K562 (cell line): ENCODE results near the gene CYB561A3.

Experiments
- EZH2 ChIP-seq: IDR thresholded peaks from 2 replicates; pipeline ENCODE4 v1.6.1; 2012; ENCODE audit warnings: low read depth, mild to moderate bottlenecking, inconsistent platforms, low read length, borderline replicate concordance
- NBN ChIP-seq: fragments of 450-650 bp; IDR thresholded peaks from 2 replicates; pipeline ENCODE4 v1.6.1; 2016; ENCODE audit warnings: low read depth, mild to moderate bottlenecking
- TF ChIP-seq, protein P1 (sequence below), 2 experiments: fragments of 450-650 bp; IDR thresholded peaks; 2 replicates each; pipeline ENCODE4 v1.6.1; 2016; ENCODE audit warnings: mild to moderate bottlenecking in 2 of 2, borderline replicate concordance in 1 of 2, low read depth in 1 of 2, moderate library complexity in 1 of 2

DNA sequence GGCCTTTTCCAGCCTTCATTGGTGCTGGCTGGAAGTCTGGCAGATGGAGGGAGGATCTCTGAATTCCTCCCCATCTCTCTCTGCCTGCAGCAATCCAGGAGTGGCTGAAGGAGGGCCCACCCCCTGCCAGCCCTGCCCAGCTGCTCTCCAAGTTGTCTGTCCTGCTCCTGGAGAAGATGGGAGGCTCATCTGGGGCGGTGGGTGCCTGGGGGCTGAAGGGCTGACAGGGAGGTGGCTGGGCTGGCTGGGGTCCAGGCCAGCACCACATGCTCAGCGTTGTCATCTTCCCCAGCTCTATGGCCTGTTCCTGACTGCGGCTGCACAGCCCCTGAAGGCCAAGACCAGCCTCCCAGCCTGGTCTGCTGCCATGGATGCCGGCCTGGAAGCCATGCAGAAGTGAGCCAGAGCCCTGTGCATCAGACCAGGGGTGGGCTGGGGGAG lies 16.5 kb downstream of the CYB561A3 start:
- TF ChIP-seq, protein P1, sequence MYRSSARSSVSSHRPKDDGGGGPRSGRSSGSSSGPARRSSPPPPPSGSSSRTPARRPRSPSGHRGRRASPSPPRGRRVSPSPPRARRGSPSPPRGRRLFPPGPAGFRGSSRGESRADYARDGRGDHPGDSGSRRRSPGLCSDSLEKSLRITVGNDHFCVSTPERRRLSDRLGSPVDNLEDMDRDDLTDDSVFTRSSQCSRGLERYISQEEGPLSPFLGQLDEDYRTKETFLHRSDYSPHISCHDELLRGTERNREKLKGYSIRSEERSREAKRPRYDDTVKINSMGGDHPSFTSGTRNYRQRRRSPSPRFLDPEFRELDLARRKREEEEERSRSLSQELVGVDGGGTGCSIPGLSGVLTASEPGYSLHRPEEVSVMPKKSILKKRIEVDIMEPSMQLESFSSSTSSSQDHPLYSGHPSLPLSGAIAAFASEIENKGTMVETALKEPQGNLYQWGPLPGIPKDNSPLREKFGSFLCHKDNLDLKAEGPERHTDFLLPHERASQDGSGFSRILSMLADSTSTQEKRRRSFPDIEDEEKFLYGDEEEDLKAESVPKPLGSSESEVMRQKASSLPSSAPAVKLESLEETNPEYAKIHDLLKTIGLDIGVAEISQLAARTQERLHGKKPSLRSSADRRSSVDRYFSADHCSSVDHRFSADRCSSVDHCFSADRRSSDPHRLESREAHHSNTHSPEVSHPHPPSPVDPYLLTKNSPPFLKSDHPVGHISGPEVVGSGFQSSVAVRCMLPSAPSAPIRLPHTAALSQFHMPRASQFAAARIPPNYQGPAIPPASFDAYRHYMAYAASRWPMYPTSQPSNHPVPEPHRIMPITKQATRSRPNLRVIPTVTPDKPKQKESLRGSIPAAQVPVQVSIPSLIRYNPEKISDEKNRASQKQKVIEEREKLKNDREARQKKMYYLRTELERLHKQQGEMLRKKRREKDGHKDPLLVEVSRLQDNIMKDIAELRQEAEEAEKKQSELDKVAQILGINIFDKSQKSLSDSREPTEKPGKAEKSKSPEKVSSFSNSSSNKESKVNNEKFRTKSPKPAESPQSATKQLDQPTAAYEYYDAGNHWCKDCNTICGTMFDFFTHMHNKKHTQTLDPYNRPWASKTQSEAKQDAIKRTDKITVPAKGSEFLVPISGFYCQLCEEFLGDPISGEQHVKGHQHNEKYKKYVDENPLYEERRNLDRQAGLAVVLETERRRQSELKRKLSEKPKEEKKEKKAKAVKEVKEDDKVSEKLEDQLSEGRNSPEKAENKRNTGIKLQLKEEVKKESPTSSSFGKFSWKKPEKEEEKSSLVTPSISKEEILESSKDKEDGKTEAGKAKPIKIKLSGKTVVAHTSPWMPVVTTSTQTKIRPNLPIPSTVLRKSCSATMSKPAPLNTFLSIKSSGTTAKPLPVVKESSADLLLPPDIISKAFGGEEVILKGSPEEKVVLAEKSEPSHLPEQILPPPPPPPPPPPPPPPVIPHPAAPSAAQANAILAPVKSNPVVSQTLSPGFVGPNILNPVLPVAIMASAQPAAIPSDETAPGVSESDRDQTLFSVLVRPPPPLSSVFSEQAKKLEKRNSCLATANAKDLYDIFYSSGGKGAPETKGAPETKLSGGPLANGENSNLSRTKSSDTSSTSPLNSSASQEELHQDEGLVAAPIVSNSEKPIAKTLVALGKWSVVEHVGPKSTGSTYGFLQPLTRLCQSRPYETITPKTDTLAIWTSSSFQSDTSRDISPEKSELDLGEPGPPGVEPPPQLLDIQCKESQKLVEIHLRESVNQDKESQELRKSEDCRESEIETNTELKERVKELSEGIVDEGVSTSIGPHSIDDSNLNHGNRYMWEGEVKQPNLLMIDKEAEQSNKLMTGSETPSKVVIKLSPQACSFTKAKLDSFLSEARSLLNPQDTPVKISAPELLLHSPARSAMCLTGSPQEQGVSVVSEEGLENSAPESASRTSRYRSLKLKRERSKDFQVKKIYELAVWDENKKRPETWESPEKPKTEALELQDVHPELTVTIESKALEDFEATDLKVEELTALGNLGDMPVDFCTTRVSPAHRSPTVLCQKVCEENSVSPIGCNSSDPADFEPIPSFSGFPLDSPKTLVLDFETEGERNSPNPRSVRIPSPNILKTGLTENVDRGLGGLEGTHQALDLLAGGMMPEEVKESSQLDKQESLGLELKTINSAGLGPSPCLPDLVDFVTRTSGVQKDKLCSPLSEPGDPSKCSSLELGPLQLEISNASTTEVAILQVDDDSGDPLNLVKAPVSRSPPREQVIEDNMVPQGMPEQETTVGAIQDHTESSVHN (IDR thresholded peaks at IDR 0.05; ENCODE audit: borderline replicate concordance in 1 of 2, low read depth in 1 of 2): no peak
- no peak for TF ChIP-seq EZH2
- no peak for TF ChIP-seq NBN
